SU-DHL-6 (cell line): ENCODE measurements around the gene NTM.

Source experiments
- CTCF ChIP-seq: fragments of 200-600 bp; sonication (generic); IDR thresholded peaks from one replicate; pipeline ENCODE4 v1.5.1; 2017; ENCODE audit warnings: antibody characterized with exemption, mild to moderate bottlenecking, low read length, moderate library complexity; ENCODE audit not compliant: insufficient read depth, poor library complexity, severe bottlenecking
- EZH2phosphoT487 ChIP-seq: fragments of 200-600 bp; sonication (generic), shearing (Covaris generic); conservative IDR thresholded peaks from 2 replicates; pipeline ENCODE4 v1.6.1; 2018; ENCODE audit warnings: mild to moderate bottlenecking, antibody characterized with exemption, low read length, moderate library complexity, mixed read lengths

- TF ChIP-seq CTCF (no peak), EZH2phosphoT487 (no peak)
Measured at GRCh38 chr11:131530407-131530806, 160.0 kb downstream of the NTM start.
